Kidney tubule cell (primary cell): ENCODE data around the gene RAB6A.
"Not testable (repeated sequence)": the region's sequence is repeated elsewhere in the genome, so short reads cannot be mapped to it uniquely, and the experiment has no call there.

Experiments used
- DNase-seq: peaks from one replicate; pipeline ENCODE4 v3.0.0-alpha.2; 2018; ENCODE audit warnings: low spot score

RAB6A gene

DNA sequence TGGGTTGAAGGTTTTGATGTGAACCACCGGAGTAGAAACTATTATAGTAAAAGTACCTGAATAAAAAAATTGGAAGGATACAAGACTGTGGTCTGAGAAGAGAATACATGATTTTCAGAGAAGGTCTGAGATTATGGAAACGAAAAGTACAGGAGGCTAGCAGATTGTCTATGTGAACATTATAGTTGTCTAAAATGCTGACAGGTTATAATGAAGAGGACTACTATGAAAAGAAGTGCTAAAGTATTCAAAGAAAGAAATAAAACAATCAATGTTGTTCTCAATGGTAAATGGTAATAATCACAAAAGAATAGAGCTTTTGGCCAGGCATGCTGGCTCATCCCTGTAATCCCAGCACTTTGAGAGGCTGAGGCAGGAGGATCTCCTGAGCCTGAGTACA, 34.0 kb downstream of the RAB6A start:
- DNase-seq, result no peak

DNA sequence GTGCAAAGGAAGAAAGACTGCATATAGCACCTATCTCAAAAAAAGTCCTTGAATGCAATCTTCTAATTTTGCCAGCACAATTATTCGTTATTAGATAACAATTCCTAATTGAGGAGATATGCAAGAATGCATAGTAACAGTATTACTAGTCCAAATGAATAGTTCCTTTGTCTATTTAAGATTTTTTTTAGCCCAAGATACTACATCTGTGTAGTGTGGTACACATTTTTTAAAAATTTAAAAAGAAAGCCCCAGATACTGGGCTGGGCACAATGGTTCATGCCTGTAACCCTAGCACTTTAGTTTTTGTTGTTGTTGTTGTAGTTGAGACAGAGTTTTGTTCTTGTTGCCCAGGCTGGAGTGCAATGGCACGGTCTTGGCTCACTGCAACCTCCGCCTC, 43.7 kb downstream of the RAB6A start:
- no peak for DNase-seq

DNA sequence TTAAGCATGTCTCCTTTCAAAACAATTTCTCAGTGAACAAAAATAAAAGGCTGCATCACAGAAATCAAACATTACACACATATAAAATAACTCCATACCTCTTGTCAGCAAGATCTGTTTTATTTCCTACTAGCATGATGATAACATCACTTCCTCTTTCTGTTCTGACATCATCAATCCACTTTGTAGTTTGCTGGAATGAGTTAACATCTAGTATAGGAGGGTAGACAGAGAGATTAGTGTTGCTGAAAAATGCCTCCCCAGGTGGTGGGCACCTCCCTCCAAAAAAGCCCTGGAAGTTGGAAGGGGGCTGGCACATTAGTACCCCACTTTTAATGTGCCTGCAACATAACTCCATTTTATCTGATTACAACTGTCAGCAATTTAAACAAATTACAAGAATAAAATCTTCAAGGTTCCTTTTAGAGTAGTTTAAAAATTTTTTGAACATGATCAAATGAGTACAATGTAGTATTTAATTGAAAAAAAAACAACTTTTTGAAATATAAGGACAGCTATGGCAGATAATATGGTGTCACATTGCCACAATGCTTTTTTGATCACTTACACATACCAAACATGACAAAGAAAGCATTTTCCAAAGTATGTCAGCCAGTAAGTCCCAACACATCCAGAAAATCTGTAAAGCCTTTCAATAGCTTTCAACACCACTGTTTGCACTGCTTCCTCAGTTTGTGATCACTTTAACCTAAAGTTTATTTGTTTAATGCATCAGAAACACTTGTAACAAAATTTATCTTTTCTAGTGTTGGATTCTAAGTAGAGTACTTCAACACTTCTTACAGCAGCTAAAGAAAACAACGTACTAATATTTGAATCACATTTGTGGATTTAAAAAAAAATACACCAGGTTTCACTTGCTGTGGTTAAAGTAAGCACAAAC, 44.5 kb downstream of the RAB6A start:
- peak; percentile 11 for DNase-seq

DNA sequence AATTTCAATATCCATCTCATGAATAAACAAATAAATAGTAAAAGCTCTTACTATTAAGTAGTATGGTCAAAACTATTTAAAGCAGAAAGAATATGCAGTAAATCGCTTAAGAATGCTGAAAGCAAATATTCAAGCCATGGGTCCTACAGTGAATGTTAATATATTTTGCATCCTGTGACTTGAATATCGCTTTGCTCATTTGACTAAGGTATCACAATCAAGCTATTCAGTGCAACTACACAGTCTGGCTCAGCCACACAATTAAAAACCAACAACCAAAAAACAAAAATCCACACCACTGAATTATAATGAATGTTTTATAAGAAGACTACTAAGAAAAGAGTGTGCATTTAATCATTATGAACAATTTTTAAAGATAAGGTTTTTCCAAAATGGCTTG, 45.3 kb downstream of the RAB6A start:
- no peak for DNase-seq

DNA sequence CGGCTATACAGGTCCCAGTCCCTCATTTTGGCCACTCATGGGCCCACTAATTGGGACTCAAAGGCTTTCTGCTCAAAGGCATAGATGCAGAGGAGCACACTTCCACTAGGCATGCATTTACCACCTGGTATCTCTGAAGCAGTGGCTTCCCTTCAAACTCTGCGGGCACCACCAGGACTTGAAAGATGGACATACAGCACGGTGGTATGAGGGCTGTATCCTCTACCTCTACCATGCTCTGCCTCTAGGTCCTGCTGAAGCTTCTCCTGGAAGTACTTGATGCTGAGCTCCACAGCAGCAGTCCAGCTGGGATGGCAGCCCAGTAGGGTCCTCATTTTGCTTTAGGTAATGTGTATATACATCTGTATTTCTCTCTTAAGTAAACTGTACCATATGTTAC, 49.9 kb downstream of the RAB6A start:
- no peak for DNase-seq

DNA sequence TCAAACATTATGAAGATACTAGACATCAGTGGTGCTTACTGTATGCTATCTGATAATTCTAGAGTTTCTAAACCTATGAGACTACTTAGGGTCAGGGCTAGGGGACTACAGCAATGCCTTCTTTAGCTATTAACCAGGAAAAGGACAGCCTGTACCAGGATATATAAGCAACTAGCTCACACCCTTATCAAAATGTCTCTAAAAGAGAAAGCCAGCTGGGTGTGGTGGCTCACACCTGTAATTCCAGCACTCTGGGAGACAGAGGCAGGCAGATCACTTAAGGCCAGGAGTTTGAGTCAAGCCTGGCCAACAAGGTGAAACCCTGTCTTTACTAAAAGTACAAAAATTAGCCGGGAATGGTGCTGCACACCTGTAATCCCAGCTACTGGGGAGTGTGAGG, 55.8 kb downstream of the RAB6A start:
- DNase-seq, result no peak

DNA sequence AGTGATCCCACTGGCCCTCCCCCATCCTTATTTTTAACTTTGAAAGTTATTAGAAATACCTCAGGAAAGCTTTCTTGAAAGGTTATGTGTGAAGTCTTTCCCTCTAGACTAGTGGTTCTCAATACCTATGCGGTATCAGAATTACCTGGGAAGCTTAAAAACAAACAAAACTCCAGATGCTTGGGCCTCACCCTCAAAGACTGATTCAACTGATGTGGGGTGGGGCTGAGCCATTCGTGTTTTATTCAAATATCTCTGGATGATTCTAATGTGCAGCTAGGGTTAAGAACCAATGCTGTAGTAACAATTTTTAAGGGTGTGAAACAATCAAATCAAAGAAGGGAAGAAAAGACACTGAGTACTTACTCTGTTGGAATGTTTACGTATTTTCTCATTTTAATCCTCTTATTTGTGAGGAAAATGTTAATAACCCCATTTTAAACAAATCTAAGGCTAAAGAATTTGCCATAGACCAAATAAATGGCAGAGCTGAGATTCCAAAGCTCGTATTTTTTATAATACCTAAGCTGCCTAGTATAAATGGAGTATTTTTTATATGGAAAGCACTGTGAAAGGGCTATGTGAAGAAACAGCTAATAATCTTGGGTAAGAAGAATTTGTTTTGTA, 66.9 kb downstream of the RAB6A start:
- DNase-seq, result no peak

DNA sequence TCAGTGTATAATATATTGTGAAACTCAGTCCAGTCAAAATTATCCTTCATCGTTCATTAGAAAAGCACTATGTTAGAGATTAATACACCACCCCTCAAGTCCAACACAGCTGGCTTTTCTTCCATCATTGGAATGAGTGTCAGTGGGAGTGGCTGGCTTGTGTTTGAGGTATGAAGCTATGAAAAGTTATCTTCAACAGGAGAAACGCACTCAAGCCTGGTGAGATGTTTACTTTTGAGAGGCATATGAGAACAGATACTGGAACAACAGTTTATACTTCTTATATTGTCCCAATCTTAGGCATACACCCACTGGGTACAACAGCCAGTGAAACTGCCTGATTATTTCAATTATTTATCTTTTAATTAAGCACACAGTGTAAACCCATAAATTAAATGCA, 80.2 kb downstream of the RAB6A start:
- no peak for DNase-seq

DNA sequence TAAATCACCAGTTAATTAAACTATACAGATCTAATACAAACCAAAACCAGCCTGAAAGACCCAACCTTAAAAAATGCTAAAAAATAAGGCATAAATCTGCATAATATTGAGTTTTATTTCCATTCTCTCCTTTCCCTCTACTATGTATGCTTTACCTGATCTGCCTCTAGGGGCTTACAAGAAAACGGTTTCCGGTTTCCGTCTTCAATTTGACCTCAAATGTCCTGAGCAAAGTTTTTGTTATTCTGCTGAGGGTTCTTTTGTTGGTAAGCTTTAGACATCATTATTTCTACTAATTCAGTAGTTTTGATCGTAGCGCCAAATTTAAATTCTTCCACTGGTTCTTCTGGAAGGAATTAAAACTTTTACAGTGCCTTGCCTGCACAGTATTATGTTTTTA, 84.3 kb downstream of the RAB6A start:
- DNase-seq, result not testable (repeated sequence)

DNA sequence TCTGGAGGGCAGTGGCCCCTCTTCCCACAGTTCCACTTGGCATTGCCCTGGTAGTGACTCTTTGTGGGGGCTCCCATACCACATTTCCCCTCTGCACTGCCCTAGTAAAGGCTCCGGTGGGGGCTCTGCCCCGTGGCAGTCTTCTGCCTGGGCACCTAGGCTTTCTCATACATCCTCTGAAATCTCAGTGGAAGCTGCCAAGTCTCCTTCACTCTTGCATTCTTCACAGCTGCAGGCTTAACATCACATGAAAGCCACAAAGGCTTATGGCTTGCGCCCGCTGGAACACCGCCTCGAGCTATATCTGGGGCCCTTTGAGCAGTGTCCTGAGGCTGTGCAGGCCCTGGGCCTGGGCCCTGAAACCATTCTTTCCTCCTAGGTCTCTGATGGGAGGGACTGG, 89.2 kb downstream of the RAB6A start:
- DNase-seq, result no peak

DNA sequence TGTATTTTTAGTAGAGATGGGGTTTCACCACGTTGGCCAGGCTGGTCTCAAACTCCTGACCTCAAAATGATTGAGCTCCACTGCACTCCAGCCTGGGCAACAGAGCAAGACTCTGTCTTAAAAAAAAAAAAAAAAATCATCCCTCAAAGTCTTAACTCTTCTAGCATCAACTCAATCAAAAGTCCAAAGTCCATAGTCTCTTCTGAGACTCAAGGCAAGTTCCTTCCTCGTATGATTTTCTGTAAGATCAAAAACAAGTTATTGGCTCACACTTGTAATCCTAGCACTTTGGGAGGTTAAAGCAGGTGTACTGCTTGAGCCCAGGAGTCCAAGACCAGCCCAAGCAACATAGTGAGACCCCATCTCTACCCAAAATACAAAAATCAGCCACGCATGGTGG, 90.1 kb downstream of the RAB6A start:
- no peak for DNase-seq

DNA sequence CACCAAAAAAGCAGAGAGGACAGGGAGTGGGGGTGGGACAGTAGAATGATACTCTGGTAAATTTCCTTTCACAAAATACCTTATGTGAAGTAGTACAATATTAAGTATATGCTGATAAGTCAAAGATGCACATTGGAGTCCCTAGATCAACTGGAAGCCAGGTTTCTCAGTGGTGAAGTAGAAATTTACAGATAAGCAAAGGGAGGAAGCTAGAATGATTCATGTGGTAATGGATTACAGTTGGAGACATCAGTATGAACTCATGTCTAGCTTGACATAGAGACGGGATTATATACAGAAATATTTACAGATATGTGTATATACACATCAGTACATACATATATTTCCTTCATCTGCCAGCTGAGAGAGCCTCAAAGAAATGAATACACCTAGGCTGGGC, 93.0 kb downstream of the RAB6A start:
- no peak for DNase-seq

DNA sequence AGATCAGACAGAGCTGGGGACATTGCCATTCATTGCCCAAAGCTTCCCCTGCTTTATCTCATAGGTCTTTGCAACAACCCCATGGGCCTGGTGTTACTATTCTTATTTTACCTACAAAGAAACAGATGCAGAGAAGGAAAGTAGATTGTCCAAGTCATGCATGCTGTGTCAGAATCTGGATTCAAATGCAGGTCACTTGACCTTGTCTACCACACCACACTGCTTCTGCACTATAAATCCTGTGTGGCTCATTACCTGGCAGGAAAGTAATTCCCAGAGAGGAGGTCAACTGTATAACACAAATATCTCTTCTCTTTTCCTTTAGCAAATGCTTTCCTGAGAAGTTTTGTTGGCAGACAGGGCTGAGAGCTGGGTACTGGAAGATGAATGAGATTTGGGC, 96.0 kb downstream of the RAB6A start:
- no peak for DNase-seq

DNA sequence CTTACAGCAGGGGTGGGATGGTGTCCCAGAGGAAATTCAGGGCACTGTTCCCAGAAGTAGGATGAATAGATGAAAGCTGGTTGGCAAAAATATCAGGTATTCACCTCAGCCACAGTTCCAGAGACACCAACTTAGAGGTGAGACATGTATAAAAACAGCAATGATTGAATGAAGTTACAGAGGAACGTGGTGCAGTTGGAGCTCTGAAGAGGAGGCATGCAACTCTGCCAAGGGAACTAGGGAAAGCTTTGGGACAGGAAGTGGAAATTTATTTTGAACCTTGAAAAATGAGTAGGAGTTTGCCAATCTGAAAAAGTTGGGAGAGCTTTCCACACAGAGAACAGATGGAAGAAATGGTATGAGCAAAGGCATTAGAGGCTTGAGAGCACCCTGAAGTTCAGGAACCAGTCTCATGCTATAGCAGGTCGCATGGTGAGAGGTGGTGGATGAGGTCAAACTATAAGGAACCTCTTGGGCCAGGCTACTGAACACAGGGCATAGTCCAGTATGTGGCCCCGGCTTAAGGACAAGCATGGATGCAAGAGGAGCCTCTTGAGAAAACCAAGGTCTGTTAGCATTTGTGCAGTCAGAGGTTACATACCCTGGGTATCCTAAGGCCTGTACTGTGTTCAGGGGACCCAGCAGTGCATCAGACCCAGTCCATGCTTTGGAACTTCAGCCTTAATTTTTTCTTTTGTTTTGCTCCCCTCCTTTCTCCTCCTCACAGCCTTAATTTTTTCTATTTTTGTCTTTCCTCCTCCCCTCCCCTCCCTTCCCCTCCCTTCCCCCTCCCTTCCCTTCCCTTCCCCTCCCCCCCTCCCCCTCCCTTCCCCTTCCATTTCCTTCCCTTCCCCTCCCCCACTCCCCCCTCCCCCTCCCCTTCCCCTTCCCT, 97.0 kb downstream of the RAB6A start:
- DNase-seq, result no peak

DNA sequence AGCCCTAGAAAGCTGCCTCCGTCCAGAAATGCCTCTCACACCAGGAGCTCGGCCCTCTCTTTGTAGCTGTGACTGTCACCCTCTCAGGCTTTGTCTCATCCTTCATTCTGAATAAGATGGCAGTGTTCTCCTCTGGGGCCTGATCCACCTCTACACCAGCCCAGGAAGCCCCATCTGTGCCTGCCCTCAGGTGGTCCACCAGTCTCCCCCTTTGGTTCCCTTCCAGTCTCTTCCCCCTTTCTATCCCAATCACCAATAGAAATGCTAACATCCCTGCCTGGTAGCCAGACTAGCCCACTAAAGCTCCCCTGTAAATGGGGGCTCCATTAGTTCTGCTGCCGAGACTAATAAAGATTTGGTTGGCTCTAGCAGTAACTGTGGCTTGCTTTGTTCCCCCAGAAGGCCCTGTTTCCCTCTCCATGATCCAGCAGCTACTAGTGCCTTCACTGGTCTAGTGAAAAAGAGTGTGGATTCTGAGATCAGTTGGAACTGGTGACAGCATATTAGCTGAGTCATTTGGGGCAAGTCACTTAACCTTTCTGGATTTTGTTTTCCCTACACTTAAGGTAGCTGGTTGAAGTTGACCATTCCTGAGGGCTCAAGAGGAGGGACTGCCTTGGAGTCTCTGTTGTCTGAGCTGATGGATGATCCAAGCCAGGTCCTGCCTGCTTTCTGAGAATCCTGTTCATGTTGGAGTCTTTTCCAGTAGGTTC, 98.3 kb downstream of the RAB6A start:
- peak; percentile 17 for DNase-seq

DNA sequence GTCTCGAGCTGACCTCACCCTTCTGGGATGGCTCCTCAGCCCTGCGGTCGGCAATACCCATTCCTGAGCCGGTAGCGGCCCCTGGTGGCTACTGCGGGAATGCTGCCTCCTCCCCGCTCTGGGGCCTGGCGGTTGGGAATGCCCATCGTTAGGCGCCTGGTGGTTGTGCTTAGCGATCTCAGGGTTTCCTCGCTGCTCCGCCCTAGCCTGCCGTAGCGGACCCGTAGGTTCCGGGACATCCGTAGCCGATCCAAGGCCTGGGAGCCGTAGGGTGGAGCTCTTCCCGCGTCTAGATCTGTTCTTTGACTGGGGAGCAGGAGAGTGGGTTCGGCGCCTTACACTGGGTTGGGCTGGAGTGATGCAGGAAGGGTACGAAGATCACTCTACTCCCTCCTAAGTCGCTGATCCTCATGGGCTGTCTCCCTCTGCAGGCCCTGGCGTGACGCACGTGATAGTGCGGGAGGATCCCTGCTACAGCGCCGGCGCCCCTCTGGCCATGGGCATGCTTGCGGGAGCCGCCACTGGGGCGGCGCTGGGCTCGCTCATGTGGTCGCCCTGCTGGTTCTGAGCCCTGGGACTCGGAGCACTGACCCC, 99.7 kb downstream of the RAB6A start:
- peak; percentile 84 for DNase-seq

DNA sequence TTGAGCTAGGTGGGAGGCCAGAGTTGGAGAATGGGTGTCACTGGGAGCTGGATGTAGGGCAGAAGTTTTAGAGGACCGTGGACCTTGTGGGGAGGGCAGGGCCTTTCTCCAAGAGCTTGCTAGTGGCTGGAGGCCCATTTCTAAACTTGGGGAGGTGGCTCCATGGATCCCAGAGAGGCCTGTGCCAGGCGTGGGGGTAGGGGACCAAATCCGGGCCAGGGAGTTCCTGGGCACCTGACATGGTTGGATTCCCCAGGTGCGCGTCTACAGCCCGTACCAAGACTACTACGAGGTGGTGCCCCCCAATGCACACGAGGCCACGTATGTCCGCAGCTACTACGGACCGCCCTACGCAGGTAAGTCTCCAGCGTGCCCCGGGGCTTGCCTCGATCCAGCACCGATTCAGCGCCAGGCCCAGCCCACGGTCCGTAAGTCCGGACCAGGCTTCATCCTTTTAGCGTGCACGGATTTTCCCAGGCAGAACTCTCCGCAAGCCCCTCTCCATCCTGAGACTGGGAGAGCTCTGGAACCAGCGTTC, 100.3 kb downstream of the RAB6A start:
- DNase-seq, result peak; percentile 15

DNA sequence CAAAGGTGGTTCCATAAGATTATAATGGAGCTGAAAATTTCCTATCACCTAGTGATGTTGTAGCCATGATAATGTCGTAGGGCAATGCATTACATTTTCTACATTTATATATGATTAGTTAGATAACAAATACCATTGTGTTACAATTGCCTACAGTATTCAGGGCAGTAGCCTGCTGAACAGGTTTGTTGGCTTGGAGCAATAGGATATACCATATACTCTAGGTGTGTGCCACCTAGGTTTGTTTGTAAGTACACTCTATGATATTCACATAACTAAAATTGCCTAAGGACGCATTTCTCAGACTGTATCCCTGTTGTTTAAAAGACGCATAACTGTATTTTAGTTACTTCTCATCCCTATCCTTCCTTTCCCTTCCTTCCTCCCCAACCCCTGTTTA, 100.9 kb downstream of the RAB6A start:
- no peak for DNase-seq

DNA sequence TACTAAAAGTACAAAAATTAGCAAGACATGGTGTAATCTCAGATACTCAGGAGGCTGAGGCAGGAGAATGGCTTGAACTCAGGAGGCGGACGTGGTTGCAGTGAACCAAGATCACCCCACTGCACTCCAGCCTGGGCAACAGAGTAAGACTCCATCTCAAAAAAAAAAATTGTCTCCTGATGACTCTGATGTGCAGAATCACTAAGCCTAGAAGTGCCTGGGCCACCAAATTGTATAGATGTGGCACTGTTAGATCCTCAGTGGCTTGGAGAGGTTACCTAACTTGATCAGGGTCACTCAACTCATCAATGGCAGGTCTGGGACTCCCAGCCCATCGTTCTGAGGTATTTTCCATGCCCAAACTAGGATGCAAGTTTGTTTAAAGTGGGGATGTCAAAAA, 103.9 kb downstream of the RAB6A start:
- no peak for DNase-seq

DNA sequence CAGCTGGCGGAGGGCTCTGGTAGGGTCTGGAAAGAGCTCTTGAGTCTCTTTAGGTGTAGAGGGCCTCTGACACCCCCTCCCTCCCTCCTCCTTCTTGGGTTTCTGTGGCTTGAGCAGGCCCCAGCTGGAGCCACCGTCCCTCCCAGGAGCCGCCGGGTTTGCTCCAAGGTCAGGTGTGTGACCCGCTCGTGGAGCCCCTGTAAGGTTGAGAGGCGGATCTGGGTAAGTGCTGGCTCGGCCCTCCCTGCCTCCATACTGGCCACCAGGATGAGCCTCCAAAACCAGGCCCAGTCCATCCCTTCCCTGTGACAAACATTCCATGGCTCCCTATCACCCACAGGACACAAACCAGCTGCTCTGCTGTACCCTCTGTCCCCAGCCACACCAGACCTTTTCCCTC, 105.2 kb downstream of the RAB6A start:
- no peak for DNase-seq

DNA sequence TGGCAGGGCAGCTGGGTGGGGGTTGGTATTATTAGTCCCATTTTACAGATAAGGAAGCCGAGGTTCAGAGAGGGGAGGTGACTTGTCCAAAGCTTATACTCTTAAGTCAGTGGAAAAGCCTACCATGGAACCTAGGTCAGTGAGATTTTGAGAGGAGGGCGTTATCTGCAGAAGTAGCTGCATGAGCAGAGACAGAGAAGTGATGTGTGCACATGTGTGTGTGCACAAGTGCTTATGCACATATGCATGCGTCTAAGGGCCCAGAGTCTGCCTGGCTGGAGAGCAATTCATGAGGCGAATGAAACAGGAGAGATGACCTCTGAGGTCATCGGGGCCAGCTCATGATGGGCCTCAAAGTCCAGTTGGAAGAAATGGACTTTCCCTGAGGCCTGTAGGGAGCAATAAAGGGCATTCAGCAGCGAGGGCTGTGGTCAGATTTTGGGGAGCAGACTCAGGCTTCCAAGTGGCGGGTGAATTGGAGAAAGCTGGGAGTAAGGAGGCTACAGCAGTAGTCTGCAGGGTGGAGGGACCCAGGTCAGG, 106.3 kb downstream of the RAB6A start:
- DNase-seq, result no peak
